Heart right ventricle (tissue), 16 donors: ENCODE measurements around the gene NUBPL. TPM values are rescaled to one million over a fixed set of nuclear protein-coding genes. Genes with fewer than 3 reads are reported as not detected.
"Not testable (repeated sequence)": the region's sequence is repeated elsewhere in the genome, so short reads cannot be mapped to it uniquely, and the experiment has no call there.

Source experiments
- ATAC-seq, 8 donors: fragments of 200-7000 bp; cut with Tn5 transposase; one replicate each; pipeline ENCODE4 v1.9.1; 2020; ENCODE audit warnings: mild to moderate bottlenecking in 8 of 8, moderate library complexity in 8 of 8, moderate number of reproducible peaks in 1 of 8
- DNase-seq, 2 donors: peaks; one replicate each; pipeline ENCODE4 v3.0.0-alpha.2; 2020
- H3K27ac ChIP-seq, 10 donors: fragments of 200-600 bp; sonication (generic) in 2 of 10; one replicate each; pipeline versions ENCODE4 v1.5.0 to v1.8.0; 2020 to 2022; ENCODE audit warnings: mild to moderate bottlenecking in 3 of 10
- H3K27me3 ChIP-seq, 7 donors: fragments of 200-600 bp; one replicate each; pipeline ENCODE4 v1.8.0; 2021 to 2022; ENCODE audit warnings: mild to moderate bottlenecking in 2 of 7
- H3K36me3 ChIP-seq, 9 donors: fragments of 200-600 bp; sonication (generic) in 1 of 9; one replicate each; pipeline versions ENCODE4 v1.5.0 to v1.8.0; 2020 to 2022; ENCODE audit warnings: mild to moderate bottlenecking in 2 of 9
- H3K4me1 ChIP-seq, 9 donors: fragments of 200-600 bp; sonication (generic) in 1 of 9; one replicate each; pipeline versions ENCODE4 v1.5.0 to v1.8.0; 2020 to 2022; ENCODE audit warnings: mild to moderate bottlenecking in 4 of 9
- H3K4me3 ChIP-seq, 10 donors: fragments of 200-600 bp; sonication (generic) in 2 of 10; one replicate each; pipeline versions ENCODE4 v1.5.0 to v1.8.0; 2020 to 2022; ENCODE audit warnings: mild to moderate bottlenecking in 7 of 10, moderate library complexity in 2 of 10
- H3K9me3 ChIP-seq, 11 donors: fragments of 200-600 bp in 10 of 11; sonication (generic) in 2 of 11; one replicate each; pipeline versions ENCODE4 v1.5.0 to v1.8.0; 2013 to 2022; ENCODE audit warnings: mild to moderate bottlenecking in 2 of 11, control low read depth in 1 of 11, moderate library complexity in 1 of 11
- CTCF ChIP-seq, 9 donors: fragments of 200-600 bp; sonication (generic) in 2 of 9; IDR thresholded peaks; one replicate each; pipeline versions ENCODE4 v1.5.0 to v1.8.0; 2021 to 2022; ENCODE audit warnings: antibody characterized with exemption in 9 of 9, mild to moderate bottlenecking in 5 of 9, moderate library complexity in 1 of 9
- WGBS, 2 donors: extraction: QIAGEN DNeasy Blood & Tissue Kit; methylation state at CpG; one replicate each; pipeline ENCODE4 v1.1.7; 2013; ENCODE audit warnings: inconsistent platforms in 1 of 2; 5-methylcytosine and 5-hydroxymethylcytosine counted together
- intact Hi-C, 10 donors: fragments of 100-400 bp; cut with DNase I; formaldehyde crosslinking; loops; one replicate each; pipeline versions ENCODE4 v1.11.1 to v1.14.2; 2022
- polyA plus RNA-seq, 2 donors: library from polyadenylated mRNA; stranded (reverse); fragments of 200-250 nt; gene quantifications; one replicate each; pipeline ENCODE4 v1.2.3, GENCODE V29; 2013
- total RNA-seq, 10 donors: library from RNA; stranded (reverse); fragmentation: NEBNext Ultra II Directional in 3 of 10; extraction: Animal tissue kit (Norgen Biotek cat#: 25700) in 3 of 10; gene quantifications; one replicate each; pipeline versions ENCODE4 v1.2.1 to v1.2.4, GENCODE V29; 2021 to 2023
- donor health status: Arrhythmogenic right ventricular cardiomyopathy.
- donor health status: ischemic (EF 13 %, LVEDD 7.1; RV severe dilation, severe dysfunction).
- donor health status: healthy with polysubstance abuse.
- donor health status: DM: no; HTN: yes; CAD: no.
- donor health status: DM: no; HTN: no; CAD: no.
- donor health status: ischemic (EF 25% LVEDD 6.9; RV normal size, moderate dysfunction).
- donor health status: ischemic (EF 25% LVEDD 5.7; RV mildly dilated, moderate dysfunction).
- donor health status: healthy.
- donor health status: DM: yes; HTN: yes; CAD: no.
- donor health status: Ischemic cardiomyopathy.
- donor health status: ischemic (EF 35%, LVEDD 5.7; RV mildly dilated, moderate dysfunction).
- donor health status: nonischemic (EF 11% LVEDD 7.7; RV severe dilation, severe dysfunction).
- donor health status: DM: yes; HTN: yes; CAD: no.
- donor health status: PGD.
- donor health status: ischemic (EF 29% LVEDD 5.4; RV normal size, mild dysfunction).
- donor health status: nonischemic (EF 23%, LVEDD 6.1; RV moderate dilation, normal function).

NUBPL gene
- total and polyA plus RNA-seq, 12 donors: 4.0 to 32.0 (median 24.1) TPM

- DNase-seq (no peak), ATAC-seq (no peak)
- Histone ChIP-seq H3K27me3 (no peaks in the 10 kb centered on the region), H3K36me3 (no peaks in the 10 kb centered on the region), H3K4me3 (no peak overlapping the region), H3K27ac (no peak overlapping the region), H3K4me1 (no peaks in the 10 kb centered on the region), H3K9me3 (peaks cover 0 to 30% (median 0%) of the 10 kb centered on the region in 11 donors)
- 99% methylated on average over 3 of the region's 3 CpGs for WGBS, 2 donors
- no peak for TF ChIP-seq CTCF (IDR thresholded peaks at IDR 0.05)
- intact Hi-C loops: no loop called here
Observed at GRCh38 chr14:31611778-31612433, 50.7 kb downstream of the NUBPL start.

- ATAC-seq (no peak), DNase-seq (no peak)
- intact Hi-C loops: no loop called here
- Histone ChIP-seq H3K9me3 (peaks cover 0 to 30% (median 0%) of the 10 kb centered on the region in 11 donors), H3K36me3 (no peaks in the 10 kb centered on the region), H3K4me1 (no peaks in the 10 kb centered on the region), H3K27me3 (no peaks in the 10 kb centered on the region), H3K4me3 (no peak overlapping the region), H3K27ac (no peak overlapping the region)
- 95% methylated on average over 5 of the region's 5 CpGs for WGBS, 2 donors
- TF ChIP-seq CTCF (IDR thresholded peaks at IDR 0.05): no peak
Observed at GRCh38 chr14:31613188-31613587, 52.0 kb downstream of the NUBPL start.

- H3K27ac ChIP-seq, DNase-seq, intact Hi-C loops, H3K4me3 ChIP-seq, ATAC-seq, H3K4me1 ChIP-seq, H3K27me3 ChIP-seq: not testable (repeated sequence)
- H3K9me3 ChIP-seq: peaks cover 0 to 50% (median 5%) of the 10 kb centered on the region in 11 donors
- H3K36me3 ChIP-seq: peaks cover 0 to 18% (median 0%) of the 10 kb centered on the region in 9 donors
- WGBS, 2 donors: 96 to 97% methylated on average over 2 of the region's 2 CpGs
Observed at GRCh38 chr14:31618884-31619283, 57.7 kb downstream of the NUBPL start.

GRCh38 chr14:31619440-31619839 lies 58.2 kb downstream of the NUBPL start:
- H3K27ac ChIP-seq: no peak overlapping the region
- no peaks in the 10 kb centered on the region for H3K27me3 ChIP-seq
- intact Hi-C loops: no loop called here
- DNase-seq (no peak), ATAC-seq (no peak)
- no peaks in the 10 kb centered on the region for H3K4me1 ChIP-seq
- WGBS, 2 donors: 96 to 99% methylated on average over 4 of the region's 4 CpGs
- H3K9me3 ChIP-seq: peaks cover 0 to 46% (median 5%) of the 10 kb centered on the region in 11 donors
- peaks cover 0 to 18% (median 0%) of the 10 kb centered on the region in 9 donors for H3K36me3 ChIP-seq
- no peak overlapping the region for H3K4me3 ChIP-seq
- no peak for TF ChIP-seq CTCF (IDR thresholded peaks at IDR 0.05)

- Histone ChIP-seq H3K36me3 (peaks cover 0 to 18% (median 0%) of the 10 kb centered on the region in 9 donors), H3K9me3 (peaks cover 0 to 39% (median 5%) of the 10 kb centered on the region in 11 donors)
- H3K4me1 ChIP-seq, ATAC-seq, H3K27me3 ChIP-seq, H3K27ac ChIP-seq, intact Hi-C loops, H3K4me3 ChIP-seq, DNase-seq: not testable (repeated sequence)
- 97 to 98% methylated on average over 10 of the region's 10 CpGs for WGBS, 2 donors
Observed at GRCh38 chr14:31620898-31621297, 59.7 kb downstream of the NUBPL start.
